GDM1 (cell line): ENCODE measurements around the gene OSBP2.
"Not testable (repeated sequence)": the region's sequence is repeated elsewhere in the genome, so short reads cannot be mapped to it uniquely, and the experiment has no call there.

Experiments used
- DNase-seq: peaks from one replicate; lab custom pipeline; 2025; lab: John Stamatoyannopoulos, UW

OSBP2 gene

DNA sequence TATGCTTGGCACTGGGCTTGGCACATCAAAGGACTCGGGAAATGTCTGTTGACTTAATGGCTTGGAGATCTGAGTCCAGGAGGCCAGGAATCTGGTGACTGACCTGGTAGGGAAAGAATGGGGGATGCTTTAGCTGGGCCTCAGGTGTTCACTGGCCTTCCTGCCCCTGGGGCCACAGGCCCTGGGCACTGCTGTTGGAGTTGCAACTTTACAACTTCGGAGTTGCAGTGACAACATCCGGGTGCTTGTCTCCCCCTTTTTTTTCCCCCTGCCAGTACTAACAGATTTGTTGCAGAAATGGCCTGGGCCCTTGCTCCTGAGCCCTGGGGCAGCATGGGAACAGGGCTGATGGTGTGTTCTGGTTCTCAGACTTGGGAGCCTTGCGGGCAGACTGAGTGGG lies 23.8 kb downstream of the OSBP2 start:
- no peak for DNase-seq

DNA sequence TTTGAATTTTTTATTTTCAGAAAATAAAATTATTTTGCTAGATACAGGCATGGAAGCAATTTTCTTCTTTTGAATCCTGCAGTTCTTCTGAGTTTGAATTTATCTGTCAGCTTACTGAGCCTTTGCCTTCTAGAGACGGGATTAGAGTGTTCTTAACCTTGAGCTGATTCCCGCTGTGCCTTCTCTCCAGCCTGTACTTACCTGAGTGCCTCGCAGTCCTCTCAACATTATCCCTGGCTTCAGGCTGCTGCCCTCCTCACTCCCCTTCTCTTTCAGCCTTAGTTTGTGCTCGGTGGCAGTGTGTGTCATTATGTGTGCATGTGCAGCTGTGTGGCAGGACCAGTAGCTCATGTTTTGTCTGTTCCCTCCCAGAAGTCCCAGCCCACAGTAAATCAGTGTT lies 24.3 kb downstream of the OSBP2 start:
- no peak for DNase-seq

DNA sequence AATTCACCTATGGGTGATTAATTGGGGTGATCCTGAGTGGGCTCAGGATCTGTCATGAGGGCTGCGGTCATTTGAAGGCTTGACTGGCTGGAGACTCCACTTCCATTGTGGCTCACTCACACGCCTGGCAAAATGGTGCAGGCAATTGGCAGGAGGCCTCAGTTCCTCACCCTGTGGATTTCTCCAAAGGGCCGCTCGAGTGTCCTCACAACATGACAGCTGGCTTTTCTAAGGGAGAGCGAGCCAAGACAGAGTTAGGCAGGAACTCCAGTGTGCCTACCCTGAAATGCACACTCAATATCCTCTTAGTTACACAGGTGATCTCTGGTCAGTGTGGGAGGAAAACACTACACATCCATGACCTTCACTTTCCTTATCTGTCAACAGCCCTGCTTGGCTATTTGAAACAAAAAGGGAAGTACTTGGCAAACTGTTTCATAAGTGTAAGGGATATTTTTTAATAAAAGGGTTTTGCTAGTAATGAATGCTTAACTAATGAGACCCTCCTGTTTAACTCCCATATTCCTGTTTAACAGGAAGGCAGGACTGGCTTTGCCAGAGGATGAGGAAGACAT lies 25.7 kb downstream of the OSBP2 start:
- no peak for DNase-seq

DNA sequence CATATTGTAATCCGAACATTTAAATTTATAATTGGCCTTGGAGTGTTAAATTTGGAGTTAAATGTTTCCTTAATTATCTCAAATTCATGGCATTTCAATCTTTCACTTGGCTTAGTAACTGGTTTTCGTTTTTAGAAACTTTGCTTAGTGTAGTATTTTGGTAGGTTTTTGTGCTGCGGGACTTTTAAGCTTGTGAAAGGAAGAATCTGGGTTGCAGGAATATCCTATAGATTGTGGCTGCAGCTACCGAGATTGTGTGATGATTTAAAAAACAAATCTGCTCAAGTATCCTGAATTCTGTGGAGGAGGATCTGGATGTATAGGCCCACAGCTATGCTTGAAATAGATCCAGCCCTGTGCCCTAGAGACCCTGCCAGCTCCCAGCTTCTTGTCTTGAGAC lies 27.1 kb downstream of the OSBP2 start:
- no peak for DNase-seq

GRCh38 chr22:30728826-30729225 lies 34.2 kb downstream of the OSBP2 start:
- DNase-seq = no peak

- no peak for DNase-seq
Measured at GRCh38 chr22:30731658-30732057, 37.0 kb downstream of the OSBP2 start.

- DNase-seq = no peak
Measured at GRCh38 chr22:30732426-30732825, 37.8 kb downstream of the OSBP2 start.

- peak; percentile 37 for DNase-seq
Measured at GRCh38 chr22:30733181-30733631, 38.5 kb downstream of the OSBP2 start.

- DNase-seq = not testable (repeated sequence)
Measured at GRCh38 chr22:30740007-30740406, 45.3 kb downstream of the OSBP2 start.

GRCh38 chr22:30740511-30740910 lies 45.8 kb downstream of the OSBP2 start:
- DNase-seq = not testable (repeated sequence)

GRCh38 chr22:30742291-30743256 lies 47.9 kb downstream of the OSBP2 start:
- no peak for DNase-seq

- DNase-seq = no peak
Measured at GRCh38 chr22:30743257-30744020, 48.8 kb downstream of the OSBP2 start.

DNA sequence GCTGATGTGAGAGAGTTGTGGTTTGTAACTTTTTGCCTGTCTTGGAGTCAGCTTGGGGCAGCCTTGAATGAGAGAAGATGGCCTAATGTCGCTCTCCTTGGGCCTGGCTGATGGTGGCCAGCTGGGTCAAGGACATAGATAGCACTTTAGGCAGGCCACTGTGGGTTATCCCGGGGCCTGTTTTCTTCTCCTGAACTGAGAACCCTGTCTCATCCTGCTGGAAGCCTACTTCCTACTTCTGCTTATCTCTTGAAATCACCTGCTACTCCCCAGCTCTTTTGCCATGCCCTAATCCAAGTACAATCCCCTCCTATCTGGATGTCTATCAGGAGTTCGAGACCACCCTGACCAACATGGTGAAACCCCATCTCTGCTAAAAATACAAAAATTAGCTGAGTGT lies 49.5 kb downstream of the OSBP2 start:
- no peak for DNase-seq

DNA sequence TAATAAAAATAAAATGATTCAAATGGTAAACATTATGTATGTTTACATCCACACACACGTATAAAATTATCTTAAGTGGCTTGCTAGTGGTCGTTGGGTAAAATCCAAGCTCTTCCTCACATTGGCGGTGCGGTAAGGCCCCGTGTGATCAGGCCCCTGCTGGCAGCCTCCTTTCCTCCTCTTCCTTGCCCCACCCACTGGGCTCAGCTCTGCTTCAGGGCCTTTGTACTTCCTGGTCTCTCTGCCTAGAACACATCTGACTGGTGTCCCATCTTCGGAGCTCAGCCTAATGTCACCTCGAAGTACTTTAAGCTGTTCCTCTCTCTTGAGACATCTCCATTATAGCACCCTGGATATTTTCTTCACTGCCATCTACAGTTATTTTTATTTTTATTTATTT lies 52.8 kb downstream of the OSBP2 start:
- DNase-seq = no peak

DNA sequence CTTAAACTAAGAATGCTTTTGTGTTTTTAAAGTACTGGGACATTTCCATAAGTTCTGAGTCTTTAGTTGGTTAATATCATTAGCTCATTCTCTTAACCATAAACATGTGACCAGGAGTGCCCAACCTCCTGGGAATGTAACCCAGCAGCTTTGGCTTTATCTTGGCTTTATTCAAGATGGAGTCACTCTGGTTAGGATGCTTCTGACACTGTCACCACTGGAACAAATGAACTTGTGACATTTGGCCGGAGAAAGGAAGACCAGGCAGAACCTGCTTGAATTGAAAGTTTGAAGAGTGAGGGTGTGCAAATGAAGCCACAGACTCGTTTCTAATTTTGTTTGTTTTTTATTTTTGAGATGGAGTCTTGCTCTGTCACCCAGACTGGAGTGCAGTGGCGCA lies 54.6 kb downstream of the OSBP2 start:
- no peak for DNase-seq

DNA sequence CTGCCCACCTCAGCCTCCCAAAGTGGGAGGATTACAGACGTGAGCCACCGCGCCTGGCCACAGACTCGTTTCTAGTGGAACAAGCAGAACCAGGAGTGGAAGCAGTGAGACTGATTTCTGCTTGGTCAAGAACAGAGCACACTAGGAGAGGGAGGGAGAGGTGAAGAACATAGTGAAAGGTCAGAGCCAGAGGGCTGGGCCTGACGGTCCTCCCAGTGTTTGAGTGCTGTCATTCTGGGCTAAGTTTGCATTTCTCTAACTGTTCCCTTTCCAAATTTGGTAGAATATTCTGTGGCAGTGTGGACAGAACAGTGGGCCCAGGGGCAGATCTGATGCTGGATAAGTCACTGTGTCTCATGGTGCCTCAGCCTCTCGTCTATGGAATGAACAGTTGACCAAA lies 55.2 kb downstream of the OSBP2 start:
- no peak for DNase-seq

- no peak for DNase-seq
Measured at GRCh38 chr22:30751529-30751928, 56.9 kb downstream of the OSBP2 start.

DNA sequence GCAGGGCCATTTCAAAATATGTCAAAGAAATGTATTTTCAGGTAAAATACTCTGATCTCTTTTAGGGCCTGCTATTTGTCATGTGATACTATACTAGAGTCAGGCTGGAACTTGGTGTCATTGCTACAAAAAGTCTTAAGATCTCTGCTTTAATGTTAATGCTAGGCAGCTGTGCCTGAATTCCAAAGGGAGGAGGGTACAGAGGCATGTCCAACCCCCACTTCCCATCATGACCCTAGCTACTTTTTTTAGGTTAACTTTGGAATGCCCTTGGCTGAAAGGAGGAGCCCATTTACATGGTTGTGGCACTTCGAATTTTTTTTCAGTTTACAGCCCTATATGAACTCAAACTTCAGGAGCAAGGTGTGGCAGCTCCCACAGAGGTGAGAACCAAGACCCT lies 58.1 kb downstream of the OSBP2 start:
- no peak for DNase-seq

DNA sequence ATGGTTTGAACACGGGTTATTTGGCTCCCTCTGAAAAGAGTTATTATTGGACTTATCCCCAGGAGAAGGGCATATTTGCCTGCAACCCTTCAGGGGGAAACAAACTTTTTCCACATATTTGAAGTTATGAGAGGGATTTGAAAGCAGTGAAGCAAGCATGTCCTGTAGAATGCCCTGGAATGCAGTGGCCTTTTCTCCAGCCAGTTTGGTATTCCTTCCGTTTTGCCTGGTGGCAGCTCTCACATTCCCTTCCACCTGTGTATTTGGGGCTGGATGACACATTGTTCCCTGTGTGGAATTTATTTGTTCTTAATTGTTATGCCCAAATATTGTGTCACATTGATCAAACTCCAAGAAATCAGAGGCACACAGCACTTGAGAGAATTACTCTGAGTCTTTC lies 59.0 kb downstream of the OSBP2 start:
- DNase-seq = no peak

DNA sequence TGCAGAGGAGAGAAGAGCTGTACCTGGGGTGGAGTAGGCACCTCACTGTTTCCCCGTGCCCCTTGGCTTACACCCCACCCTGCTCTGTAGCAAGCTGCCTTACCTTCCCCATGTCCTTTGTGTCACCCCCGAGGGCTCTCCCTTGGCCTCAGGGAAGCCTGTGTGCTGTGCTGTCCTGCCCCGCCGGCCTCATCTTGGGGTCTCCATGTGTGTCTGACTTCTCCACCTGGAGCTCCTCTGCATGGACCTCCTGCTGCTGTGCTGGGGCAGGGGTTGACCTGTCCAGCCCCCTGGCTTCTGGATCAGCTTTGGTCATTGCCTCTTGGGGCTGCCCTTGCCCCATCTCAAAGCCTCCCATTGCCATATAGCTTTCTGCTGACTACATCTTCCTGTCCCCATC lies 59.8 kb downstream of the OSBP2 start:
- DNase-seq = no peak

DNA sequence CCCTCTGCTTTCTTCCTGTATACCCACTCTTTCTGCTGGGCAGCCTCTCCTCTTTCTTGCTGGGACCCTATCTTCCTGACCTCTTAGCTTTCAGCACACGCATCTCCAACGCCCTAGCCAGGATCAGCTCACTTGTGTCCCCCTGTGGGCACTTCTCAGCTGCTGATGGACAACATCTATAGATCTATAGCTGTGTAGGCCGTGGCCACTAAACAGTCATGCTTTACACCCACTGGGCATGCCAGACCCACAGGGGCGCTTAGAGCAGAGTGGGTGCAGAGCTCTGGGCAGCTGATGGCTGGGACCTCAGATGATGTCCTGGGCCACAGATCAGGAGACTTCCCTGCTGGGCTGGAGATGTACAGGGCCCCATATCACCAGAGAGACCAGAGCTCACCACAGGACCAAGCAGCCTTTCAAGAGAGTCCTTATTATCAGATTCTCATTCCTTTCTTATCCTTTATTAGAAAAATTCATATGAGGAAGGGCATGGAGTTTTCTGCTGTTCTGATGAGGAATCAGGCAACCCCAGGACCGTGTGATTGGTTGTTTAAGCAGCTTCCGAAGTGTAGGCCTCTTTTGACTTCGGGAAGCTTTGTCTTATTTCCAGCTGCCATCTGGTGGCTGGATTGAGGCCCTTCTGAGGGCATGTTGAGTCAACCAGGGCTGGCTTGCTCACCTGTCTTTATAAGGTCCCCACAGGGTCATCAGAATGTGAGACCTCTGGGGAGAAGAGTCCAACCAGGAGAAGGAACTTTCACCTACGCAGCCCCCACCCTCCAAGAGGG lies 60.5 kb downstream of the OSBP2 start:
- peak; percentile 21 for DNase-seq

DNA sequence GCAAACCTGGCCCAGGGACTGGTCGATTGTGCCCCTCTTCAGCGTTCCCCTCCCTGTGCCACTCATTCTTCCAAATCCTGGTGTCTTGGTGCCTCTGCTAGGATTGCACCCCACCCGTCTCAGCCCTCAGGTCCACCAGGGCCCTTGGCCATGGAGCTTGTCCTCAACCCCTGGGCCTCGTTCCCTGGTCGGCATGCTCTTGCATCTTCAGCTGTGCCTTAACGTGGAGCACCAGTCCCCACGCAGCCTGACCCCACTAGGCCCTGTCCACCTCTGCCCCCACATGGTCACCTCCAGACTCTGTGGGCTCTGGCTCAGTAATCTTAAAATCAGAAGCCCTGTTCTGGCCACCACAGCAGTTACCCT lies 61.1 kb downstream of the OSBP2 start:
- no peak for DNase-seq
